Neuronal stem cell (in vitro differentiated cells): ENCODE data around the gene ORAI3.
A peak's percentile ranks its signal among the peaks of the same experiment; 100 is the strongest.

ENCODE experiments used
- DNase-seq: peaks from one replicate; pipeline ENCODE4 v3.0.0-alpha.2; 2013; ENCODE audit warnings: low spot score
- H2AFZ ChIP-seq: one replicate; pipeline ENCODE4 v1.6.1; 2013; ENCODE audit warnings: mild to moderate bottlenecking, low read length, inconsistent platforms
- H2AK5ac ChIP-seq: 2 replicates; pipeline ENCODE4 v1.6.1; 2013; ENCODE audit warnings: low read depth, mild to moderate bottlenecking, inconsistent platforms, low read length, moderate library complexity, mixed read lengths
- H2BK120ac ChIP-seq: 2 replicates; pipeline ENCODE4 v1.6.1; 2013; ENCODE audit warnings: low read depth, mild to moderate bottlenecking, inconsistent platforms, low read length, moderate library complexity, mixed read lengths
- H2BK12ac ChIP-seq: one replicate; pipeline ENCODE4 v1.6.1; 2013; ENCODE audit warnings: low read length, inconsistent platforms
- H2BK15ac ChIP-seq: 2 replicates; pipeline ENCODE4 v1.6.1; 2013; ENCODE audit warnings: mild to moderate bottlenecking, low read length, inconsistent platforms, mixed read lengths
- H2BK5ac ChIP-seq: one replicate; pipeline ENCODE4 v1.6.1; 2013; ENCODE audit warnings: inconsistent platforms, mild to moderate bottlenecking, low read length, moderate library complexity
- H3K14ac ChIP-seq: one replicate; pipeline ENCODE4 v1.6.1; 2013; ENCODE audit warnings: low read length, inconsistent platforms
- H3K18ac ChIP-seq: 2 replicates; pipeline ENCODE4 v1.6.1; 2013; ENCODE audit warnings: low read length, inconsistent platforms
- H3K23ac ChIP-seq: 2 replicates; pipeline ENCODE4 v1.6.1; 2013; ENCODE audit warnings: low read depth, mild to moderate bottlenecking, mixed read lengths, low read length, inconsistent platforms; ENCODE audit not compliant: poor library complexity
- H3K27ac ChIP-seq: replicated peaks from 3 replicates; pipeline ENCODE4 v1.5.1; 2013; ENCODE audit warnings: low read length, inconsistent platforms
- H3K27me3 ChIP-seq, 3 experiments: 2 replicates each; pipeline ENCODE4 v1.6.1; 2013; ENCODE audit warnings: low read length in 3 of 3, mild to moderate bottlenecking in 2 of 3, inconsistent platforms in 1 of 3, low read depth in 1 of 3, mixed read lengths in 1 of 3, moderate library complexity in 1 of 3; ENCODE audit not compliant: control insufficient read depth in 3 of 3, insufficient read depth in 3 of 3
- H3K36me3 ChIP-seq, 2 donors: replicated peaks in 1 of 2; 2 replicates each; pipeline ENCODE4 v1.6.1; 2013; ENCODE audit warnings: low read length in 2 of 2; ENCODE audit not compliant: control insufficient read depth in 2 of 2, insufficient read depth in 2 of 2
- H3K4ac ChIP-seq: 2 replicates; pipeline ENCODE4 v1.6.1; 2013; ENCODE audit warnings: inconsistent platforms, mild to moderate bottlenecking, low read length, moderate library complexity
- H3K4me1 ChIP-seq, 2 donors: 1 replicate in 1 of 2; 2 replicates in 1 of 2; pipeline ENCODE4 v1.6.1; 2013; ENCODE audit warnings: low read length in 2 of 2, low read depth in 1 of 2; ENCODE audit not compliant: control insufficient read depth in 2 of 2, insufficient read depth in 1 of 2
- H3K4me2 ChIP-seq: one replicate; pipeline ENCODE4 v1.6.1; 2013; ENCODE audit warnings: mild to moderate bottlenecking, low read length, inconsistent platforms; ENCODE audit not compliant: insufficient read depth, poor library complexity, severe bottlenecking
- H3K4me3 ChIP-seq, 2 donors: 2 replicates each; pipeline ENCODE4 v1.5.1; 2013; ENCODE audit warnings: low read length in 2 of 2, mild to moderate bottlenecking in 2 of 2, inconsistent platforms in 1 of 2, moderate library complexity in 1 of 2
- H3K79me1 ChIP-seq: one replicate; pipeline ENCODE4 v1.6.1; 2013; ENCODE audit warnings: low read depth, mild to moderate bottlenecking, inconsistent platforms, low read length, moderate library complexity
- H3K9ac ChIP-seq: one replicate; pipeline ENCODE4 v1.6.1; 2013; ENCODE audit warnings: mild to moderate bottlenecking, low read depth, low read length, inconsistent platforms; ENCODE audit not compliant: poor library complexity
- H3K9me3 ChIP-seq, 2 donors: replicated peaks in 1 of 2; 2 replicates each; pipeline versions ENCODE3 to v1.6.1; 2013; ENCODE audit warnings: low read length in 2 of 2, mild to moderate bottlenecking in 2 of 2, inconsistent platforms in 1 of 2, low read depth in 1 of 2, mixed read lengths in 1 of 2, moderate library complexity in 1 of 2; ENCODE audit not compliant: control insufficient read depth in 2 of 2, insufficient read depth in 1 of 2
- H4K8ac ChIP-seq: one replicate; pipeline ENCODE4 v1.6.1; 2013; ENCODE audit warnings: low read depth, mild to moderate bottlenecking, inconsistent platforms, low read length, moderate library complexity
- H4K91ac ChIP-seq: one replicate; pipeline ENCODE4 v1.6.1; 2013; ENCODE audit warnings: low read length, low read depth, mild to moderate bottlenecking, inconsistent platforms; ENCODE audit not compliant: poor library complexity
- WGBS, 2 donors: extraction: QIAGEN DNeasy Blood & Tissue Kit; methylation state at CpG; one replicate each; pipeline ENCODE4 v1.1.7; 2013; ENCODE audit warnings: missing lambda C conversion rate in 2 of 2, mixed read lengths in 1 of 2; ENCODE audit not compliant: insufficient read length in 2 of 2, insufficient replicate concordance in 1 of 2; ENCODE audit errors: extremely low coverage in 2 of 2; 5-methylcytosine and 5-hydroxymethylcytosine counted together

The ORAI3 gene

DNA sequence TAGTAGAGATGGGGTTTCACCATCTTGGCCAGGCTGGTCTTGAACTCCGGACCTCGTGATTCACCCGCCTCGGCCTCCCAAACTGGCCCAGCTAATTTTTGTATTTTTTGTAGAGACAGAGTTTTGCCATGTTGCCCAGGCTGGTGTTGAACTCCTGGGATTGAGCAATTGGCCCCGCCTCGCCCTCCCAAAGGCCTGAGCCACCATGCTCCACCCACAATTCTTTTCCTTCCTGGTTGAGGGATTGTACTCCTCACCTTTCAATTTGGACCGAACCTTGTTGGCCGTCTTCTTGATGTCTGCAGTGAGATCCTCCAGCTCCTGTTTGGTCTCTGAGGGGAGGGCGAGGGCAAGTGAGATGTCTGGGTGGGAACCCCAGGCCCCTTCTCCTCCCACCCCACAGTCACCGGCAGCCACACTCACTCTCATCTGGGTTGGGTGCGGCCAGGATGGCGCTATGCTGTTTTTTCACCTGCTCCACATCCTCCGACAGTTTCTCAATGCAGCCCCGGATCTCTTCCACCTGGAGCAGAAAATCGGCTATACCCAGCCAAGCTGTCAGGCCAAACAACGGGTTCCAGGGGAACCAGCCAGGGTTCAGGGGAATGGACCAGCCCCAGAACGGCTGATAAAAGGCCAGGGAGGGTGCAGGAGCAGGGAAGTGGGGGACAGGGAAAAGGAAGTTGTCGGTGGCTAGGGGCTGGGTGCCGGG is 52.0 kb downstream of the ORAI3 start:
- Histone ChIP-seq H4K91ac (no peak overlapping the region), H2BK5ac (no peak overlapping the region), H3K4ac (no peak overlapping the region), H3K4me3 (no peak overlapping the region), H4K8ac (no peak overlapping the region), H2BK12ac (no peak overlapping the region), H3K9ac (no peak overlapping the region), H2AFZ (no peak overlapping the region), H3K23ac (no peak overlapping the region), H3K4me2 (no peak overlapping the region), H3K18ac (no peak overlapping the region), H3K27ac (no peak overlapping the region), H3K14ac (no peak overlapping the region), H3K9me3 (no peaks in the 10 kb centered on the region), H3K79me1 (peaks cover 5% of the 10 kb centered on the region), H3K4me1 (peaks cover 10 to 11% of the 10 kb centered on the region in 2 donors), H2BK15ac (no peak overlapping the region), H3K27me3 (peaks cover 0 to 16% (median 0%) of the 10 kb centered on the region in 3 experiments), H2BK120ac (no peak overlapping the region), H3K36me3 (peaks cover 0 to 5% of the 10 kb centered on the region in 2 donors), H2AK5ac (no peak overlapping the region)
- DNase-seq = no peak
- WGBS, 2 donors = no CpG with 5 or more reads among the region's 19 CpGs

GRCh38 chr16:31001507-31002249 is 52.8 kb downstream of the ORAI3 start:
- Histone ChIP-seq H4K91ac (no peak overlapping the region), H2BK12ac (no peak overlapping the region), H4K8ac (no peak overlapping the region), H3K18ac (peak overlapping the region; percentile 9), H3K27me3 (peaks cover 0 to 10% (median 0%) of the 10 kb centered on the region in 3 experiments), H2BK5ac (no peak overlapping the region), H3K36me3 (peaks cover 0 to 5% of the 10 kb centered on the region in 2 donors), H2BK120ac (no peak overlapping the region), H2BK15ac (no peak overlapping the region), H3K9me3 (no peaks in the 10 kb centered on the region), H3K9ac (no peak overlapping the region), H3K4ac (no peak overlapping the region), H3K23ac (no peak overlapping the region), H3K14ac (no peak overlapping the region), H3K79me1 (peaks cover 5% of the 10 kb centered on the region), H2AFZ (peak overlapping the region; percentile 29), H3K27ac (no peak overlapping the region), H3K4me2 (no peak overlapping the region), H2AK5ac (no peak overlapping the region), H3K4me3 (no peak overlapping the region), H3K4me1 (peaks cover 12 to 17% of the 10 kb centered on the region in 2 donors)
- no peak for DNase-seq
- no CpG with 5 or more reads among the region's 16 CpGs for WGBS, 2 donors

DNA sequence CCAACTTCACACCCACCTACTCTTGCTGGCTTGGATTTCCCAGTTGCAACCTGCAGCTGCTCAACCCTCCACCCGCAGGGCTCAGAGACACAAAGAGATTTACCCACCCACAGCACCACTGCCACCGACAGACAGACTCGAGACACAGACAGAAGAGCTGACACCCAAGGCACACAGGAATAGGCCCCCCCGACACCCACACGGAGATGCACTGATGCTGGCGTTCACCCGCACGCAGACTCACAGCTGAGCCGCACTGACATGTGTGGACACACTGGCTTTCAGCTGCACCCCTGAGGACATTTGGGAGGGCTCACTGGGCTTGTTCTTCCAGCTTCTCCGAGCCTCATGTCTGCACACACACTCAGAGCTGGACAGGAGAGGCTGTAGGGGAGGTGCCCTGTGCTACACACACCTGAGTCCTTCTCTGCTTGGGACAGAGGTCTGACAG is 53.4 kb downstream of the ORAI3 start:
- H3K27ac ChIP-seq = no peak overlapping the region
- no peak overlapping the region for H3K23ac ChIP-seq
- no peaks in the 10 kb centered on the region for H3K9me3 ChIP-seq
- no peak overlapping the region for H3K4me2 ChIP-seq
- H3K27me3 ChIP-seq = peaks cover 0 to 6% (median 0%) of the 10 kb centered on the region in 3 experiments
- no peak overlapping the region for H3K18ac ChIP-seq
- H3K4me1 ChIP-seq = peaks cover 9 to 17% of the 10 kb centered on the region in 2 donors
- no peak overlapping the region for H3K14ac ChIP-seq
- no peak overlapping the region for H2BK5ac ChIP-seq
- H4K8ac ChIP-seq = no peak overlapping the region
- H2AK5ac ChIP-seq = no peak overlapping the region
- no peak overlapping the region for H2BK12ac ChIP-seq
- peaks cover 5% of the 10 kb centered on the region for H3K79me1 ChIP-seq
- no peak overlapping the region for H2BK120ac ChIP-seq
- H4K91ac ChIP-seq = no peak overlapping the region
- H3K4me3 ChIP-seq = no peak overlapping the region
- no CpG with 5 or more reads among the region's 10 CpGs for WGBS, 2 donors
- H3K36me3 ChIP-seq = peaks cover 0 to 5% of the 10 kb centered on the region in 2 donors
- H3K9ac ChIP-seq = no peak overlapping the region
- no peak overlapping the region for H2BK15ac ChIP-seq
- no peak for DNase-seq
- peak overlapping the region; percentile 29 for H2AFZ ChIP-seq
- no peak overlapping the region for H3K4ac ChIP-seq

GRCh38 chr16:31002862-31003341 is 54.0 kb downstream of the ORAI3 start:
- H3K4me1 ChIP-seq = peaks cover 4 to 17% of the 10 kb centered on the region in 2 donors
- no peaks in the 10 kb centered on the region for H3K9me3 ChIP-seq
- H3K4ac ChIP-seq = no peak overlapping the region
- H3K79me1 ChIP-seq = peaks cover 5% of the 10 kb centered on the region
- no peak overlapping the region for H3K4me2 ChIP-seq
- no peak overlapping the region for H2BK5ac ChIP-seq
- H4K91ac ChIP-seq = no peak overlapping the region
- no peak overlapping the region for H2BK15ac ChIP-seq
- H3K14ac ChIP-seq = no peak overlapping the region
- H3K23ac ChIP-seq = no peak overlapping the region
- no peak overlapping the region for H3K9ac ChIP-seq
- no CpG with 5 or more reads among the region's 9 CpGs for whole genome bisulfite sequencing, 2 donors
- H2AK5ac ChIP-seq = no peak overlapping the region
- H3K18ac ChIP-seq = no peak overlapping the region
- no peak overlapping the region for H4K8ac ChIP-seq
- no peak for DNase-seq
- no peak overlapping the region for H3K27ac ChIP-seq
- H3K36me3 ChIP-seq = peaks cover 0 to 5% of the 10 kb centered on the region in 2 donors
- H3K27me3 ChIP-seq = peaks cover 0 to under 1% (median 0%) of the 10 kb centered on the region in 3 experiments
- no peak overlapping the region for H2BK120ac ChIP-seq
- H2BK12ac ChIP-seq = no peak overlapping the region
- H3K4me3 ChIP-seq = no peak overlapping the region
- peak overlapping the region; percentile 15 for H2AFZ ChIP-seq
